ENCODE data around the gene TMEM40.

- TF ChIP-seq CTCF (IDR thresholded peaks at IDR 0.05 in 4 of 5, conservative IDR thresholded peaks at IDR 0.05 in 1 of 5): no peak
- no peak for TF ChIP-seq POLR2A (IDR thresholded peaks at IDR 0.05)
These were observed 68.9 kb downstream of the TMEM40 start for GRCh38 chr3:12689997-12690711.
